HG03045 (cell line): Measurements from ENCODE around the gene CEACAM3.

ENCODE experiments used
- ATAC-seq: cut with Tn5 transposase; IDR thresholded peaks from one replicate; pipeline ENCODE4 v1.9.1; 2021; ENCODE audit warnings: mild to moderate bottlenecking, moderate library complexity; ENCODE audit not compliant: unreplicated experiment

Gene CEACAM3

GRCh38 chr19:41792513-41793413 is 3.6 kb upstream of the CEACAM3 start:
- ATAC-seq = no peak

GRCh38 chr19:41793414-41793727 is 3.0 kb upstream of the CEACAM3 start:
- ATAC-seq = no peak

- ATAC-seq = no peak
These were observed 1.3 kb upstream of the CEACAM3 start for GRCh38 chr19:41795031-41795461.

GRCh38 chr19:41796901-41797300 is 514 bp downstream of the CEACAM3 start:
- ATAC-seq = no peak

GRCh38 chr19:41799444-41800000 is 3.1 kb downstream of the CEACAM3 start:
- ATAC-seq = no peak

GRCh38 chr19:41801031-41801430 is 4.6 kb downstream of the CEACAM3 start:
- no peak for ATAC-seq

- no peak for ATAC-seq
These were observed 5.4 kb downstream of the CEACAM3 start for GRCh38 chr19:41801792-41802211.

- no peak for ATAC-seq
These were observed 6.4 kb downstream of the CEACAM3 start for GRCh38 chr19:41802770-41803169.

GRCh38 chr19:41804336-41804735 is 7.9 kb downstream of the CEACAM3 start:
- no peak for ATAC-seq

GRCh38 chr19:41807176-41807575 is 10.8 kb downstream of the CEACAM3 start:
- ATAC-seq = no peak

GRCh38 chr19:41808663-41809566 is 12.5 kb downstream of the CEACAM3 start:
- ATAC-seq = no peak

- no peak for ATAC-seq
These were observed 13.9 kb downstream of the CEACAM3 start for GRCh38 chr19:41810301-41810700.

GRCh38 chr19:41811036-41811435 is 14.6 kb downstream of the CEACAM3 start:
- ATAC-seq = no peak

GRCh38 chr19:41811981-41812380 is 15.6 kb downstream of the CEACAM3 start:
- no peak for ATAC-seq

GRCh38 chr19:41813911-41814310 is 17.5 kb downstream of the CEACAM3 start:
- no peak for ATAC-seq

GRCh38 chr19:41815301-41815700 is 18.9 kb downstream of the CEACAM3 start:
- no peak for ATAC-seq

GRCh38 chr19:41816761-41817160 is 20.4 kb downstream of the CEACAM3 start:
- no peak for ATAC-seq

- ATAC-seq = no peak
These were observed 24.8 kb downstream of the CEACAM3 start for GRCh38 chr19:41821003-41821735.

GRCh38 chr19:41837981-41838708 is 41.8 kb downstream of the CEACAM3 start:
- ATAC-seq = no peak

- no peak for ATAC-seq
These were observed 42.8 kb downstream of the CEACAM3 start for GRCh38 chr19:41839211-41839610.
